K562 (cell line): ENCODE data around the gene MTREX. TPM values are rescaled to one million over a fixed set of nuclear protein-coding genes. Genes with fewer than 3 reads are reported as not detected.

ENCODE experiments used
- ARID1B ChIP-seq: fragments of 450-650 bp; IDR thresholded peaks from 2 replicates; pipeline ENCODE4 v1.6.1; 2016; ENCODE audit warnings: antibody characterized with exemption, mild to moderate bottlenecking, inconsistent platforms
- ATF3 ChIP-seq, 2 experiments: fragments of 450-650 bp in 1 of 2; sonication (generic) in 1 of 2; formaldehyde crosslinking in 1 of 2; IDR thresholded peaks in 1 of 2; conservative IDR thresholded peaks in 1 of 2; 2 replicates each; pipeline versions ENCODE4 v1.6.1 to v1.8.1; 2016 to 2023; ENCODE audit warnings: mild to moderate bottlenecking in 2 of 2, moderate library complexity in 2 of 2, inconsistent platforms in 1 of 2, missing genetic modification reagents in 1 of 2
- BHLHE40 ChIP-seq: IDR thresholded peaks from 2 replicates; pipeline ENCODE4 v1.6.1; 2011; ENCODE audit warnings: low read length, improper control_type of control experiment
- CHD2 ChIP-seq: IDR thresholded peaks from 2 replicates; pipeline ENCODE4 v1.6.1; 2011; ENCODE audit warnings: low read depth, low read length
- CREB5 ChIP-seq: fragments of 250-450 bp; sonication (Bioruptor Pico); IDR thresholded peaks from 2 replicates; pipeline ENCODE4 v1.5.0; 2020; ENCODE audit warnings: mild to moderate bottlenecking
- ETV1 ChIP-seq: fragments of 450-650 bp; conservative IDR thresholded peaks from 2 replicates; pipeline ENCODE4 v1.6.1; 2016; ENCODE audit warnings: missing genetic modification characterization, control low read depth, low read depth, missing compliant biosample characterization
- FOXJ2 ChIP-seq: fragments of 200-800 bp; sonication (Bioruptor generic); IDR thresholded peaks from 2 replicates; pipeline ENCODE4 v1.6.1; 2016; ENCODE audit warnings: missing genetic modification characterization, missing compliant biosample characterization
- FOXJ3 ChIP-seq: sonication (generic); formaldehyde crosslinking; IDR thresholded peaks from 2 replicates; pipeline ENCODE4 v1.4.0; 2020; ENCODE audit warnings: mild to moderate bottlenecking, missing genetic modification reagents
- FOXK1 ChIP-seq: sonication (generic); formaldehyde crosslinking; IDR thresholded peaks from 2 replicates; pipeline ENCODE4 v1.8.0; 2022; ENCODE audit warnings: missing genetic modification reagents, mild to moderate bottlenecking, borderline replicate concordance
- HNRNPK ChIP-seq: fragments of 200-400 bp; formaldehyde crosslinking; IDR thresholded peaks from one replicate; pipeline ENCODE4 v1.6.1; 2018; ENCODE audit warnings: mild to moderate bottlenecking, low read depth, low read length; ENCODE audit not compliant: poor library complexity, severe bottlenecking
- MAFF ChIP-seq: IDR thresholded peaks from 2 replicates; pipeline ENCODE4 v1.6.1; 2012; ENCODE audit warnings: low read length, improper control_type of control experiment
- MED1 ChIP-seq: sonication (generic); formaldehyde crosslinking; IDR thresholded peaks from 2 replicates; pipeline ENCODE4 v1.8.1; 2023; ENCODE audit warnings: missing genetic modification reagents, borderline replicate concordance
- NFRKB ChIP-seq: fragments of 450-650 bp; IDR thresholded peaks from 2 replicates; pipeline ENCODE4 v1.6.1; 2016; ENCODE audit warnings: low read depth
- POLR2A ChIP-seq: fragments of 450-650 bp; conservative IDR thresholded peaks from 2 replicates; pipeline ENCODE4 v1.6.1; 2016
- PTBP1 ChIP-seq: fragments of 200-400 bp; formaldehyde crosslinking; IDR thresholded peaks from 2 replicates; pipeline ENCODE4 v1.6.1; 2017; ENCODE audit warnings: low read depth, low read length
- RNF219 ChIP-seq: fragments of 250-450 bp; sonication (Bioruptor Pico); IDR thresholded peaks from 2 replicates; pipeline ENCODE4 v1.5.0; 2022; ENCODE audit warnings: mild to moderate bottlenecking
- SMARCA5 ChIP-seq: fragments of 450-650 bp; IDR thresholded peaks from 2 replicates; pipeline ENCODE4 v1.6.1; 2016
- ZBTB1 ChIP-seq: sonication (generic); formaldehyde crosslinking; IDR thresholded peaks from 2 replicates; pipeline ENCODE4 v1.8.1; 2023; ENCODE audit warnings: missing genetic modification reagents, low read depth, mild to moderate bottlenecking, borderline replicate concordance
- ZKSCAN3 ChIP-seq: fragments of 250-450 bp; sonication (Bioruptor Pico); IDR thresholded peaks from 2 replicates; pipeline ENCODE4 v1.4.0; 2020
- ZNF232 ChIP-seq: sonication (generic); formaldehyde crosslinking; IDR thresholded peaks from 2 replicates; pipeline ENCODE4 v1.8.0; 2022; ENCODE audit warnings: mild to moderate bottlenecking, missing genetic modification reagents
- ZNF431 ChIP-seq: sonication (generic); formaldehyde crosslinking; IDR thresholded peaks from 2 replicates; pipeline ENCODE4 v1.8.0; 2022; ENCODE audit warnings: mild to moderate bottlenecking, missing genetic modification reagents
- ZNF583 ChIP-seq: fragments of 250-450 bp; sonication (Bioruptor Pico); IDR thresholded peaks from 2 replicates; pipeline ENCODE4 v1.4.0; 2020
- polyA plus RNA-seq, 8 experiments: library from polyadenylated mRNA; depleted of rRNA in 4 of 8; stranded (reverse) in 5 of 8; unstranded in 3 of 8; fragments of >200 nt; fragmentation: Nextera tagmentation in 2 of 8; fragmentation: Illumina TruSeq in 1 of 8; extraction: Ambion mirVana in 2 of 8; extraction: Trizol in 1 of 8; gene quantifications; 2 replicates each; pipeline versions ENCODE4 v1.2.1 to v1.2.3, GENCODE V29; 2011 to 2014; ENCODE audit warnings: inconsistent platforms in 1 of 8, missing spikeins in 1 of 8
- total RNA-seq, 7 experiments: library from RNA; depleted of rRNA in 6 of 7; stranded (reverse); fragments of >200 nt in 6 of 7; fragmentation: Illumina TruSeq in 2 of 7; extraction: Trizol in 2 of 7; gene quantifications; 2 replicates each; pipeline versions ENCODE4 v1.2.1 to v1.2.3, GENCODE V29; 2011 to 2021; ENCODE audit warnings: low replicate concordance in 1 of 7
- TF ChIP-seq, protein P1 (sequence below), 3 experiments: IDR thresholded peaks in 2 of 3; conservative IDR thresholded peaks in 1 of 3; 2 replicates each; pipeline ENCODE4 v1.5.1; 2011 to 2012; ENCODE audit warnings: low read length in 3 of 3, mild to moderate bottlenecking in 3 of 3, control low read depth in 2 of 3, improper control_type of control experiment in 1 of 3, inconsistent platforms in 1 of 3, low read depth in 1 of 3, mixed read lengths in 1 of 3, moderate library complexity in 1 of 3; ENCODE audit not compliant: insufficient read depth in 2 of 3

The MTREX gene
- total and polyA plus RNA-seq, 9 of the 15 experiments (the other 6 are each of a cell fraction or from before 2014, with no cell fraction given): 52.9 to 193 (median 150) TPM

DNA sequence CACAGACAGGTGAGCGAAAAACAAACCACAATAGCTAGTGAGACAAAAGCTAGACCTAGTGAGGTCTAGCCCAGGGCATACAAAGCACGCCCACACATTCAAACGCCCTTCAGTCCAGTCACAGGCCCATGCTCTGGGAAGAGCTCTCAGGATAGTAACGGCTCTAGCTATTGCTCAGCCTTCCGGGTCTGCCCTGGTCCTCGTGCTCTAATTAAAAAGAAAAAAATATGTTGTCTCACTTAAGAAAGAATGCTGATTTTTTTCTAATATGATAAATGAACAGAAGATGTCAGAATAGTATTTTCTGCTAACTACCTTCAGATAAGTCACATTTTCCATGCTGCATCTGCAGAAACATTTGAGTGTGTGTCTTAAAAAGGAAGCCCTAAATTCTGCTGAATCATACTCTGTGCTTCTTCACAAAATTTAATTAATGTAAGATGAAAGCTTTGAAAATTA lies 132.4 kb downstream of the MTREX start (continued):
- TF ChIP-seq MED1 (CRISPR knock-in tag) (no peak), RNF219 (CRISPR knock-in tag) (no peak), MAFF (peak; percentile 60; the same call in 1 of the 2 replicates), ZBTB1 (CRISPR knock-in tag) (no peak), ZNF232 (no peak), FOXJ2 (tag) (no peak), ETV1 (tag) (no peak), NFRKB (no peak), POLR2A (no peak), HNRNPK (no peak), FOXK1 (CRISPR knock-in tag) (no peak), CHD2 (no peak), BHLHE40 (no peak), ARID1B (peak; percentile 15; the same call in 1 of the 2 replicates), ZNF583 (CRISPR knock-in tag) (no peak), CREB5 (CRISPR knock-in tag) (no peak), ATF3 (IDR thresholded peaks at IDR 0.05) (peak; percentile 34; the same call in 1 of the 2 replicates), ATF3 (CRISPR knock-in tag; conservative IDR thresholded peaks at IDR 0.05) (no peak), PTBP1 (no peak), FOXJ3 (no peak), SMARCA5 (no peak), ZKSCAN3 (CRISPR knock-in tag) (peak; percentile 56; the same call in 1 of the 2 replicates), ZNF431 (CRISPR knock-in tag) (no peak)
- TF ChIP-seq, protein P1, sequence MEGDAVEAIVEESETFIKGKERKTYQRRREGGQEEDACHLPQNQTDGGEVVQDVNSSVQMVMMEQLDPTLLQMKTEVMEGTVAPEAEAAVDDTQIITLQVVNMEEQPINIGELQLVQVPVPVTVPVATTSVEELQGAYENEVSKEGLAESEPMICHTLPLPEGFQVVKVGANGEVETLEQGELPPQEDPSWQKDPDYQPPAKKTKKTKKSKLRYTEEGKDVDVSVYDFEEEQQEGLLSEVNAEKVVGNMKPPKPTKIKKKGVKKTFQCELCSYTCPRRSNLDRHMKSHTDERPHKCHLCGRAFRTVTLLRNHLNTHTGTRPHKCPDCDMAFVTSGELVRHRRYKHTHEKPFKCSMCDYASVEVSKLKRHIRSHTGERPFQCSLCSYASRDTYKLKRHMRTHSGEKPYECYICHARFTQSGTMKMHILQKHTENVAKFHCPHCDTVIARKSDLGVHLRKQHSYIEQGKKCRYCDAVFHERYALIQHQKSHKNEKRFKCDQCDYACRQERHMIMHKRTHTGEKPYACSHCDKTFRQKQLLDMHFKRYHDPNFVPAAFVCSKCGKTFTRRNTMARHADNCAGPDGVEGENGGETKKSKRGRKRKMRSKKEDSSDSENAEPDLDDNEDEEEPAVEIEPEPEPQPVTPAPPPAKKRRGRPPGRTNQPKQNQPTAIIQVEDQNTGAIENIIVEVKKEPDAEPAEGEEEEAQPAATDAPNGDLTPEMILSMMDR (IDR thresholded peaks at IDR 0.05 in 2 of 3, conservative IDR thresholded peaks at IDR 0.05 in 1 of 3; ENCODE audit: insufficient read depth in 2 of 3, low read depth in 1 of 3, low read length in 3 of 3): no peak
